ENCODE data around the gene RNF133.
"Not testable (repeated sequence)": the region's sequence is repeated elsewhere in the genome, so short reads cannot be mapped to it uniquely, and the experiment has no call there.

- not testable (repeated sequence) for TF ChIP-seq CTCF (IDR thresholded peaks at IDR 0.05; ENCODE audit: low read depth, low read length); EZH2phosphoT487 (IDR thresholded peaks at IDR 0.05; ENCODE audit: low read depth)
Observed at GRCh38 chr7:122681186-122681585, 17.7 kb downstream of the RNF133 start.
